HPDE6-E6E7 (cell line): ENCODE measurements around the gene TTC22.

Experiments
- DNase-seq: peaks from one replicate; pipeline ENCODE4 v3.0.0; 2011; ENCODE audit warnings: missing footprints; ENCODE audit errors: extremely low spot score

Gene TTC22

GRCh38 chr1:54751426-54751825, 49.7 kb downstream of the TTC22 start:
- DNase-seq, result no peak

- DNase-seq, result no peak
Observed at GRCh38 chr1:54750596-54750995, 50.5 kb downstream of the TTC22 start.

- DNase-seq, result no peak
Observed at GRCh38 chr1:54748094-54748835, 52.9 kb downstream of the TTC22 start.

GRCh38 chr1:54745864-54746263, 55.3 kb downstream of the TTC22 start:
- no peak for DNase-seq

GRCh38 chr1:54745274-54745673, 55.8 kb downstream of the TTC22 start:
- DNase-seq, result no peak

- DNase-seq, result no peak
Observed at GRCh38 chr1:54744696-54745095, 56.4 kb downstream of the TTC22 start.

- no peak for DNase-seq
Observed at GRCh38 chr1:54743416-54744226, 57.5 kb downstream of the TTC22 start.

GRCh38 chr1:54742282-54742681, 58.8 kb downstream of the TTC22 start:
- DNase-seq, result no peak

- DNase-seq, result no peak
Observed at GRCh38 chr1:54741531-54741930, 59.6 kb downstream of the TTC22 start.

GRCh38 chr1:54738244-54738643, 62.9 kb downstream of the TTC22 start:
- no peak for DNase-seq

GRCh38 chr1:54736685-54737084, 64.4 kb downstream of the TTC22 start:
- DNase-seq, result no peak
